IMR-90 (cell line): Measurements from ENCODE around the gene TRIM24. TPM values are rescaled to one million over a fixed set of nuclear protein-coding genes. Genes with fewer than 3 reads are reported as not detected.

Experiments
- ATAC-seq: fragments of 200-7000 bp; cut with Tn5 transposase; 2 replicates; pipeline ENCODE4 v1.9.1; 2020; ENCODE audit warnings: low read depth, mild to moderate bottlenecking, moderate library complexity
- BruUV-seq: library from RNA; stranded (reverse); fragments of 400-500 nt; replicated peaks from 2 replicates; lab custom pipeline; 2021; lab: Mats Ljungman, UMichigan
- CTCF ChIA-PET: fragments of 300-600 bp; formaldehyde crosslinking; extraction: SDS; loops from one replicate; lab custom pipeline; 2021; ENCODE audit warnings: antibody characterized with exemption; lab: Yijun Ruan, JAX
- POLR2A ChIA-PET: fragments of 300-600 bp; sonication (Branson Sonifier 250); formaldehyde crosslinking; loops from one replicate; lab custom pipeline; 2022; ENCODE audit warnings: antibody characterized with exemption; ENCODE audit not compliant: unreplicated experiment; lab: Charles Lee
- DNase-seq: peaks from one replicate; pipeline ENCODE4 v3.0.0; 2013
- H2AFZ ChIP-seq: replicated peaks from 2 replicates; pipeline ENCODE3; 2013; ENCODE audit warnings: low read length, mild to moderate bottlenecking; ENCODE audit not compliant: poor library complexity
- H2AK5ac ChIP-seq: 2 replicates; pipeline ENCODE4 v1.6.1; 2013; ENCODE audit warnings: low read depth, low read length, inconsistent platforms
- H2AK9ac ChIP-seq: replicated peaks from 2 replicates; pipeline ENCODE3; 2013; ENCODE audit warnings: mild to moderate bottlenecking, low read depth, low read length, moderate library complexity; ENCODE audit not compliant: poor library complexity
- H2BK120ac ChIP-seq: 2 replicates; pipeline ENCODE4 v1.6.1; 2013; ENCODE audit warnings: low read depth, low read length, inconsistent platforms
- H2BK15ac ChIP-seq: 3 replicates; pipeline ENCODE4 v1.6.1; 2013; ENCODE audit warnings: low read depth, low read length, inconsistent platforms
- H2BK20ac ChIP-seq: 2 replicates; pipeline ENCODE4 v1.6.1; 2013; ENCODE audit warnings: low read depth, mild to moderate bottlenecking, inconsistent platforms, low read length, moderate library complexity
- H2BK5ac ChIP-seq: 2 replicates; pipeline ENCODE4 v1.6.1; 2013; ENCODE audit warnings: mild to moderate bottlenecking, low read depth, low read length, inconsistent platforms; ENCODE audit not compliant: poor library complexity, severe bottlenecking
- H3K14ac ChIP-seq: replicated peaks from 2 replicates; pipeline ENCODE4 v1.6.1; 2013; ENCODE audit warnings: low read depth, low read length, inconsistent platforms
- H3K18ac ChIP-seq: 2 replicates; pipeline ENCODE4 v1.6.1; 2013; ENCODE audit warnings: low read depth, low read length, control low read depth
- H3K23ac ChIP-seq: 2 replicates; pipeline ENCODE4 v1.6.1; 2013; ENCODE audit warnings: low read depth, low read length, inconsistent platforms
- H3K27ac ChIP-seq: 2 replicates; pipeline ENCODE4 v1.5.1; 2013; ENCODE audit warnings: mild to moderate bottlenecking, control low read depth, low read length; ENCODE audit not compliant: insufficient read depth
- H3K27me3 ChIP-seq: 2 replicates; pipeline ENCODE4 v1.6.1; 2013; ENCODE audit warnings: low read length; ENCODE audit not compliant: control insufficient read depth, insufficient read depth
- H3K36me3 ChIP-seq: 2 replicates; pipeline ENCODE4 v1.6.1; 2013; ENCODE audit warnings: low read length, mixed read lengths; ENCODE audit not compliant: control insufficient read depth, insufficient read depth
- H3K4ac ChIP-seq: 2 replicates; pipeline ENCODE4 v1.6.1; 2013; ENCODE audit warnings: low read depth, low read length, inconsistent platforms
- H3K4me1 ChIP-seq: 2 replicates; pipeline ENCODE4 v1.6.1; 2013; ENCODE audit warnings: low read length, mixed read lengths; ENCODE audit not compliant: control insufficient read depth, insufficient read depth
- H3K4me2 ChIP-seq: 2 replicates; pipeline ENCODE4 v1.6.1; 2013; ENCODE audit warnings: low read depth, mild to moderate bottlenecking, control low read depth, low read length, moderate library complexity
- H3K4me3 ChIP-seq: 2 replicates; pipeline ENCODE4 v1.5.1; 2013; ENCODE audit warnings: low read depth, mild to moderate bottlenecking, control low read depth, low read length, moderate library complexity; ENCODE audit not compliant: insufficient read depth
- H3K56ac ChIP-seq: 2 replicates; pipeline ENCODE4 v1.6.1; 2013; ENCODE audit warnings: low read length, inconsistent platforms; ENCODE audit not compliant: insufficient read depth; ENCODE audit errors: extremely low read depth
- H3K79me1 ChIP-seq, 2 experiments: 2 replicates each; pipeline ENCODE4 v1.6.1; 2013; ENCODE audit warnings: low read length in 2 of 2, inconsistent platforms in 1 of 2, low read depth in 1 of 2
- H3K9ac ChIP-seq: 2 replicates; pipeline ENCODE4 v1.6.1; 2013; ENCODE audit warnings: low read depth, low read length, control low read depth
- H3K9me1 ChIP-seq: 2 replicates; pipeline ENCODE4 v1.6.1; 2013; ENCODE audit warnings: low read length, inconsistent platforms; ENCODE audit not compliant: insufficient read depth
- H3K9me3 ChIP-seq: 2 replicates; pipeline ENCODE4 v1.6.1; 2013; ENCODE audit warnings: low read length; ENCODE audit not compliant: control insufficient read depth, insufficient read depth
- H4K20me1 ChIP-seq: 2 replicates; pipeline ENCODE4 v1.6.1; 2013; ENCODE audit warnings: low read length, inconsistent platforms; ENCODE audit not compliant: insufficient read depth
- H4K5ac ChIP-seq: 2 replicates; pipeline ENCODE4 v1.6.1; 2013; ENCODE audit warnings: mild to moderate bottlenecking, low read depth, low read length, control low read depth
- H4K8ac ChIP-seq, 2 experiments: 2 replicates each; pipeline ENCODE4 v1.6.1; 2013; ENCODE audit warnings: low read depth in 2 of 2, low read length in 2 of 2, control low read depth in 1 of 2, inconsistent platforms in 1 of 2
- H4K91ac ChIP-seq: 2 replicates; pipeline ENCODE4 v1.6.1; 2013; ENCODE audit warnings: low read depth, low read length, inconsistent platforms; ENCODE audit not compliant: insufficient read depth
- CEBPB ChIP-seq: IDR thresholded peaks from 2 replicates; pipeline ENCODE4 v1.6.1; 2012; ENCODE audit warnings: low read depth, low read length, improper control_type of control experiment
- ELK1 ChIP-seq: fragments of 150-350 bp; IDR thresholded peaks from 2 replicates; pipeline ENCODE4 v1.6.1; 2016; ENCODE audit warnings: low read depth, mild to moderate bottlenecking, low read length, moderate library complexity, borderline replicate concordance
- MAFK ChIP-seq: IDR thresholded peaks from 2 replicates; pipeline ENCODE4 v1.6.1; 2012; ENCODE audit warnings: low read depth, low read length, improper control_type of control experiment
- NFE2L2 ChIP-seq: fragments of 150-350 bp; IDR thresholded peaks from 2 replicates; pipeline ENCODE4 v1.6.1; 2016; ENCODE audit warnings: low read depth, mild to moderate bottlenecking, low read length
- POLR2A ChIP-seq: IDR thresholded peaks from 2 replicates; pipeline ENCODE4 v1.6.1; 2012; ENCODE audit warnings: mild to moderate bottlenecking, low read depth, low read length
- WGBS, 2 experiments: methylation state at CpG; one replicate each; pipeline versions ENCODE4 v1.1.5 to v1.1.7; 2013; ENCODE audit warnings: missing lambda C conversion rate in 2 of 2; ENCODE audit not compliant: insufficient read length in 1 of 2; ENCODE audit errors: extremely low coverage in 2 of 2; 5-methylcytosine and 5-hydroxymethylcytosine counted together
- dilution Hi-C: fragments of 300-500 bp; cut with HindIII; formaldehyde crosslinking; loops from one replicate; pipeline ENCODE4 v1.14.3; 2018; ENCODE audit warnings: low sequenced_read_pairs; ENCODE audit not compliant: unreplicated experiment
- in situ Hi-C: fragments of 300-500 bp; cut with MboI; formaldehyde crosslinking; loops from 3 replicates; pipeline ENCODE4 v1.14.3; 2019; ENCODE audit warnings: low sequenced_read_pairs, inconsistent platforms, mixed read lengths
- intact Hi-C: fragments of 100-400 bp; cut with micrococcal nuclease; formaldehyde crosslinking; loops from 2 replicates; pipeline ENCODE4 v1.10.0; 2022
- polyA plus RNA-seq, 3 experiments: library from polyadenylated mRNA; depleted of rRNA; stranded (reverse); fragments of >200 nt; gene quantifications; 2 replicates each; pipeline ENCODE4 v1.2.3, GENCODE V29; 2012; ENCODE audit warnings: low replicate concordance in 1 of 3
- total RNA-seq: library from RNA; depleted of rRNA; stranded (reverse); fragments of >200 nt; gene quantifications from 2 replicates; pipeline ENCODE4 v1.2.3, GENCODE V29; 2012

Gene TRIM24
- total and polyA plus RNA-seq, 2 of the 4 experiments (the other 2 are of a cell fraction) = 4.1 to 5.7 TPM

- H3K56ac ChIP-seq = no peak overlapping the region
- H2BK120ac ChIP-seq = no peak overlapping the region
- H4K5ac ChIP-seq = no peak overlapping the region
- DNase-seq (no peak), ATAC-seq (no peak)
- intact Hi-C loops (no loop called here), in situ Hi-C loops (no loop called here), dilution Hi-C loops (no loop called here)
- H3K4ac ChIP-seq = no peak overlapping the region
- TF ChIP-seq ELK1 = no peak
- TF ChIP-seq NFE2L2 = no peak
- no peak for TF ChIP-seq POLR2A
- no peak for TF ChIP-seq MAFK
- TF ChIP-seq CEBPB = no peak
- H2BK20ac ChIP-seq = no peak overlapping the region
- no peaks in the 10 kb centered on the region for H3K79me1 ChIP-seq
- no peak overlapping the region for H2AK5ac ChIP-seq
- no peak overlapping the region for H2BK15ac ChIP-seq
- CTCF ChIA-PET = no interaction called here
- H4K8ac ChIP-seq = no peak overlapping the region
- H4K91ac ChIP-seq = no peak overlapping the region
- no peak overlapping the region for H3K27ac ChIP-seq
- H4K20me1 ChIP-seq = no peaks in the 10 kb centered on the region
- H3K18ac ChIP-seq = no peak overlapping the region
- H2BK5ac ChIP-seq = no peak overlapping the region
- no peak overlapping the region for H3K14ac ChIP-seq
- no peak overlapping the region for H2AFZ ChIP-seq
- H3K4me1 ChIP-seq = no peaks in the 10 kb centered on the region
- no peak overlapping the region for H2AK9ac ChIP-seq
- H3K9me1 ChIP-seq = no peaks in the 10 kb centered on the region
- POLR2A ChIA-PET = interaction anchor here (0.7 kb wide), 1 partner anchor 27 kb away, joined by 8 read pairs; no protein-coding TSS in a partner anchor
- no peak overlapping the region for H3K9ac ChIP-seq
- no peak overlapping the region for H3K4me2 ChIP-seq
- no CpG with 5 or more reads among the region's 5 CpGs for WGBS, 2 experiments
- H3K27me3 ChIP-seq = no peaks in the 10 kb centered on the region
- H3K23ac ChIP-seq = no peak overlapping the region
- peaks cover 9% of the 10 kb centered on the region for H3K36me3 ChIP-seq
- BruUV-seq = no TSS peak
- H3K9me3 ChIP-seq = no peaks in the 10 kb centered on the region
- H3K4me3 ChIP-seq = no peak overlapping the region
Measured at GRCh38 chr7:138575897-138576428, 115.9 kb downstream of the TRIM24 start.
